Activated CD8-positive, alpha-beta memory T cell treated with anti-CD3 and anti-CD28 coated beads, Interleukin-2, amount 50 U/mL, for 24 hours (primary cell): ENCODE measurements around the gene KRTAP5-9.
"Not testable (repeated sequence)": the region's sequence is repeated elsewhere in the genome, so short reads cannot be mapped to it uniquely, and the experiment has no call there.

Source experiments
- DNase-seq: peaks from one replicate; pipeline ENCODE4 v3.0.0-alpha.2; 2020; ENCODE audit errors: extremely low read depth

KRTAP5-9 gene, protein sequence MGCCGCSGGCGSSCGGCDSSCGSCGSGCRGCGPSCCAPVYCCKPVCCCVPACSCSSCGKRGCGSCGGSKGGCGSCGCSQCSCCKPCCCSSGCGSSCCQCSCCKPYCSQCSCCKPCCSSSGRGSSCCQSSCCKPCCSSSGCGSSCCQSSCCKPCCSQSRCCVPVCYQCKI

DNA sequence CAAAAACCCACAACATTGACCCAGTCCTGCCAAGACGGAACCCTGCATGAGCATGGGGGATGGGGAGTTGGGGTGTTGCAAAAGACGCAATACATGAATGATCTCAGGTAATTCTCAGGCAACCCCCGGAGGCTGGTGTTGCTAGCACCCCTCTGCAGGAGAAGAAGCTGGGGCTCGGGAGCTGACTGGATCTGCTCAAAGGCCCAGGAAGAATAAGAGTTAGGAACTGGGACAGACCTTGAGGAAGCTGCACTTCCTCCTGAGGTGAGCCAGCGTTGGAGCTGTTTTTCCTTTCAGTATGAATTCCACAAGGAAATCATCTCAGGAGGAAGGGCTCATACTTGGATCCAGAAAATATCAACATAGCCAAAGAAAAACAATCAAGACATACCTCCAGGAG, at the start of gene KRTAP5-9:
Gene KRTAP5-9, plus strand, starts transcription at position 301 of the 400 bp plus-strand sequence. CDS start 238 bp downstream, outside the sequence.
- no peak for DNase-seq

DNA sequence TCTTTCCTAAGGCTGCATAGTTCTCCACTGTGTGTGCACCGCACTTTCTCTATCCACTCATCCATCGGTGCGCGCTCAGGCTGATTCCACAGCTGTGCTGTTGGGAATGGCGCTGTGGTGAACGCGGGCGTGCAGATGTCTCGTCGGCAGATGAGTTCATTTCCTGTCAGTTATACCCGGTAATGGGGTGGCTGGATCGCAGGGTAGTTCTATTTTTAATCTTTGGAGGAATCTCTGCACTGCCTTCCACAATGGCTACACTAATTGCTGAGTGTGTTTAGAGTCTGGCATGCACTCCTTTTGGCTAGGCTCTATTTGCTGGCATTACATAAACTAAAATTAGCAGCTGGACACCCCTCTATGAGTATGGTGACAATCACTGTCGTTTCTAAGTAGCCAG, 49.1 kb upstream of the KRTAP5-9 start:
- DNase-seq = no peak

DNA sequence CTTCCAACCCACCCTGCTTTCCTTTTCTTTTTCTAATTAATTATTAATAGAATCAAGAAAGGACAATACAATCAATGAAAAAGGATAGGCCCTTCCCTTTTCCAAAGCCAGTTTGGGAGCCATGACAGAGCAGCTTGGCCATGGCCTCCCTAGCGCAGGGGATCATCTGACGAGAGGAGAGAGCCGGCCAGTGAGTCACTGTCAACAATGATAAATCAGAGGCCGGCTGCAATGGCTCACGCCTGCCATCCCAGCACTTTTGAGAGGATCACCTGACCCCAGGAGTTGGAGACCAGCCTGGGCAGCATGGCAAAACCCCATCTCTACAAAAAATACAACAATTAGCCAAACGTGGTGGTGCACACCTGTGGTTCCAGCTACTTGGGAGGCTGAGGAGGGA, 48.7 kb upstream of the KRTAP5-9 start:
- no peak for DNase-seq

DNA sequence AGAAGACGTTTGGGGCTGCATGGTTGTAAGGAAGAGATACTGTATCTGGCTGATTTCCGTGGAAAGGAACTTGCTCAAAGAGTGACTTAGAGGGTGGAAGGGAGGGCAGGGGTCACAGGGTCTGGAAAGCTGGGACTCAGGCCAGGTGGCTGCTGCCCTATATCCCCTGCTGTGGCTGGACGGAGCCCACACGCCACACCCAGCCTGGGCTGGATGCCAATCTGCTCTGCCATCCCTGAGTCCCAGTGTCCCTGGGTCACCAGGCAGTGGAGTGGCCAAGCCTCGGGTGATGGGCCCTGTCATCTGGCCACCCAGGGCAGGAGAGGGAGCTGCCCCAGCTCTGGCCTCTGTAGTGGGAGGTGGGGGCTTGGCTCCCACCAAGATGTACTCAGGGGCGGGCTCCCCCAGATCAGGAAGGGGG, 47.6 kb upstream of the KRTAP5-9 start:
- no peak for DNase-seq

DNA sequence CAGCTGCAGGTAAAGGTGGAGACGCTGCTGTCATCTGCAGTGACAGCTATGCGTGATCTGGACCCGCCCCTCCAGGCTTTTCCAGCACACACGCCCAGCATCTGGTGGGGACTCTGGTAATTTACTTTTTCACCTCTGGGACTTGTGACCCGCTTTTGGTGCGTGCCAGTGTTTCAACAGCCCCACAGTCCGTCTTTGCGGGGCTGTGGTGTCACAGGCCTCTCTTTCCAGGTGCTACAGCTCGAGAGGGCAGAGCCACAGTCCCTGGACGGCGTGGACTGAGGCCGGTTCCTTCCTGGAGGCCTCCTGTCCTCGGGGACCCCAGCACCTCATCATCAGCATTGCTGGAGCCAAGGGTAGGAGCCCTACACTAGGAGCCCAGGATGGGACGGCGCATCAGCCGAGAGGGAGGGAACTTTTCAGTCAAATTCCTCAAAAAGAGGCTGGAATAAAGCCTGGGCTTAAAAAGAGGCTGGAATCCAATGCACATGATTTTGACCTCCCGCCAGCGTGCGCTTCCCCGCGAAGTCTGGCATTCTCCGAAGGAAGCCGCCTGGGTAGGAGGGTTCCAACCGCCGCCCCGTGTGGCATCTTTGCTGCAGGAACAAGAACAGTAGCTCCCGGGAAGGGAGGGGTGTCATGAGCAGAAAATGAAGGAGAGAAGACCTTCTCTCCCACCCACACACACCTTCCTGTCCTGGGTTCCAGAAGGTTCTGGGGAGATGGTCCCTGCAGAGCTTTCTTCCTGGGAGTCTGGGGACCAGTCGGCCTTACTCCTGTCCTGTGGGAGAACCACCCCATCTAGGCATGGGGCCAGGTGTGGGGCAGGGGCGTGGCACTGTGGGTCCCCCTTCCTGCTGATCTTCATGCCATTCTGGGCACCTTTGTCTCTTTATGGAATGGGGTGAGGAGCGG, 46.9 kb upstream of the KRTAP5-9 start:
- no peak for DNase-seq

DNA sequence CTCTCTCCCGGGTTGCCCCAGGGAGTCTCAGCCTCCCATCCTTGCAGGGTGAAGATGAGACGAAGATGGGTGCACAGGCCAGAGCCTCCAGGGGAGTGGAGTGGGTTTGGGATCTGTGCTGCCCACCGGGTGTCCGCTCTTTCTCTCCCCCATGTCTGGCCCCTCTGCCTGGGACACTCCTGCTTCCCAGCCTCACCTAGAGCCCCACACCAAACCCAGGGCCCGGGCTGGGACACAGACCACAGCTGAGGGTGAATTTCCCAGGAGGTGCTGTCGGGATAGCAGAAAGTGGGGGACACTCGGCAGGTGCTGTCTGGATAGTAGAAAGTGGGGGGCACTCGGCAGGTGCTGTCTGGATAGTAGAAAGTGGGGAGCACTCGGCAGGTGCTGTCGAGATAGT, 46.2 kb upstream of the KRTAP5-9 start:
- no peak for DNase-seq

DNA sequence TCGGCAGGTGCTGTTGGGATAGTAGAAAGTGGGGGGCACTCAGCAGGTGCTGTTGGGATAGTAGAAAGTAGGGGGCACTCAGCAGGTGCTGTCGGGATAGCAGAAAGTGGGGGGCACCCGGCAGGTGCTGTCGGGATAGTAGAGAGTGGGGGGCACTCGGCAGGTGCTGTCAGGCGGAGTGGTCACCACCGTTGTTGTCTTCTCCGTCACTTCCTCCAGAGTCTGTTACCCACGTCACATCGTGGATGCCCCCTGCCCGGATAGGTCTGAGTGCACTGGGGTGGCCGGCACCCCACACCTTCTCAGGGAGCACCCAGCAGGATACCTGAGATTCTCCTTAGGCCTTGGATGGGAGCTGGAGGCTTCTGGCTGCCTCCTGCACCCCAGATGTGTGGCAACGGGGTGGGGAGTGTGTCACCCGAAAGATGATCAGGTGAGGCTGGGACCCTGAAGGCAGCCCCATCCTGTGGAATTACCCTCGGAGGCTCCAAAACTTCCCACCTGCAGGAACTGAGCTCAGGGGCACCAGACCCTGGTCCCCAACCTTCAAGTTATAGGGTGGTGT, 45.3 kb upstream of the KRTAP5-9 start:
- DNase-seq = no peak

DNA sequence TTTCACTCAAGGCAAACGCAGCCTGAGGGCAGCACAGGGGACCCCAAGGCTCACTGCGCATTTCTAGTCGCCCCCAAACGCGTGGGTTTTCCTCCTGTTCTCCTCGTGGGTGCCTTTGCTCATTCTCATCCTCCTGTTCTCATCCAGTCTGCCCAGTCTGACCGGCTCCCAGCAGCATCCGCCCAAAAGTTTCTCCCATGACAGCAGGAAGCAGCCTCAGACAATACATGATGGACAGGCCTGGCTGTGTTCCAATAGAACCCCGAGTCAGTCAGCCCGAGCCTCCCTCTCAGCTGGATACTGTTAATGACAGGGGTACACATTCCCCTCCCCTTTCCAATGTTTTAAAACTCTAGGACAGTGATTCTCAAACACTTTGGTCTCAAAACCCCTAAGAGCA, 43.7 kb upstream of the KRTAP5-9 start:
- DNase-seq = no peak

DNA sequence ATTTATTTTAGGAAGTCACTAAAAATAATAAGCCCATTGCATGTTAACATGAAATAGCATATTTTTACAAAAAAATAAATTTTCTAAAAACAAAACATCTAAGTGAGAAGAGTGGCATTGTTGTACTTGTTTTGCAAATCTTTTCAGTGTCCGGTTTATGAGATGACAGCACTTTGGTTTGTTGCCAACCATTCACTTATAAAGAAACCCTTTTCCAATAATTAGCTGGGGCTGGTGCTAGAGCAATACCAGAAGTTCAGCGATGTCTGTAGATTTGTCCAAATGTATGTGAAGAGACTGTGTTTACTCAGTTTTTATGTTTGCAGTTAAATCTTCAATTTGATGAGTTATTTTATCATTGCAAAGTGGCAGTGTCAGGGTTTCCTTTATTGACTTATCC, 43.2 kb upstream of the KRTAP5-9 start:
- no peak for DNase-seq

DNA sequence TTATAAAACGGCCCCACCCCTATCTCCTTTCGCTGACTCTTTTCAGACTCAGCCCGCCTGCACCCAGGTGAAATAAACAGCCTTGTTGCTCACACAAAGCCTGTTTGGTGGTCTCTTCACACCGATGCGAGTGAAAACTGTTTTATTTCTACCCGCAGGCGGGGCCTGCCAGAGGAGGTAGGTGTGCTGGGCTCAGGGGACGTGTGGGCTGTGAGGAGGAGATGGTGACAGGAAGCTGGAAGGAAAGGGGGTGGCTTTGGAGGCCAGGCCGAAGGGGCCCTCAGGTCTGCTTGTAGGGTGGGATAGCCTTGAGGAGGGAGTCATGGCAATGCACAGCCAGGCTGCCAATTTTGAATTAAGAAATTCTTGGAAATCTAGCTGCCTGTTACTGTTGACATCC, 42.4 kb upstream of the KRTAP5-9 start:
- no peak for DNase-seq

DNA sequence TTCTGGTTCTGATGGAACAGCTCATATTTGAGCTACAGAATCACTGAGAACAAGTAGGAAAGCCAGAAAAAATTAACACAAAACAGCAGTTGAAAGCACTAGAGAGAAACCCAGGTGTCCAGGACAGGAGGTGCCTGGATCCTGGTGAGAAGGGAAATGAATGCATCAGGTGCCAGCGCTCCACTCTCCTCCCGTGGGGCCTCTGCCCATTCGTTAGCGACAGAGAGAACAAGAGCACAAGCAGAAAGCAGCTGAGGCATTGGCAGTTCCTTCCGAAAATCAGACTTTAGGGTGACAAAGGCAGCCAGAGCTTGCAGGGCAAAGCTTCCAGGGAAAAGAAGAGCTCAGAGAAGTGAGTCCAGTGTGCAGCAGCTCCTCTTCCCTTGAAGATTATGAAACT, 41.1 kb upstream of the KRTAP5-9 start:
- DNase-seq = no peak

DNA sequence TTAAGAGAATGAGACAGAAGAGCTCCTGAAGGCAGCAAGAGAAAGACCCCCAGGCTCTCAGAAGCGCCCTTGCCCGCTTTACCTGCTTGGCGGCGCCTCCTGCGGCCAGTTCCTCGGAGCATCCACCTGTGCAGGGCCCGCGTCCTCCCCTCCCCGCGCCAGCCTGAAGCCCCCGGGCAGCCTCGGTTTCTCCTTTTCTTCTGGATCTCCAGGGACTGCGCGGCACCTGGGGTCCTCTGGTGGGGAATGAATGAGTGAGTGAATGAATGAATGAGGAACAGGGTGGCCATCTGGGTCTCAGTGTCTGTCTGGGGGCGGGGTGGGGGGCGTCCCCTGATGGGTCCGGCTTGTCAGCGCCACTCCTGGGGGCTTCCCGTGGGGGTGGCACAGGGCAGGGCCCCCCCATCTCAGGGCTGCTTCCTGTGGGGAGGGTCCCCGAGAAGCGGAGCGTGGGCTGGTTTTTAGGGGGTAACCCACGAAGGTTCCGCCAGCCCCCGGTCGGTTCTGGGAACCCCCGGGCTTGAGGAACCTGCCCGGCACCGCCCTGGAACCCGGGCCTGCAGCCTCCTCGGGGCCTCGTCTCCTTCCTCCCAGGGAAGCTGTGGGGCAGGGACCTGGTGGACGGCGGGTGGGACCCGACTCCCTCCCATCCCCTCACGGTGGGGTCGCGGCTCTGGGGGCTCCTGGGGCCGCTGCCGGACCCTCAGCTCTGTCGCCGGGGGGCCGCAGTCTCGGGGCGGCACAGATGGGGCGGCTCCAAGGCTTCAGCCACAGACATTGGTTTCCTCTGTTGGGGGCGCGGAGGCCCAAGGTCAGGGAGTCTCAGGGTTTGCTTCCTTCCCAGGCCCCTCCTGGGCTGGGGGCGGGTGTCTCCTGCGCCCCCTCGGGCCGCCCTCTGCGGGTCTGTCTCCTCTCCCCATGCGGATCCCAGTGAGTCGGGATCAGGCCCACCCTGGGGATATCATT, 29.4 kb upstream of the KRTAP5-9 start:
- DNase-seq = no peak

DNA sequence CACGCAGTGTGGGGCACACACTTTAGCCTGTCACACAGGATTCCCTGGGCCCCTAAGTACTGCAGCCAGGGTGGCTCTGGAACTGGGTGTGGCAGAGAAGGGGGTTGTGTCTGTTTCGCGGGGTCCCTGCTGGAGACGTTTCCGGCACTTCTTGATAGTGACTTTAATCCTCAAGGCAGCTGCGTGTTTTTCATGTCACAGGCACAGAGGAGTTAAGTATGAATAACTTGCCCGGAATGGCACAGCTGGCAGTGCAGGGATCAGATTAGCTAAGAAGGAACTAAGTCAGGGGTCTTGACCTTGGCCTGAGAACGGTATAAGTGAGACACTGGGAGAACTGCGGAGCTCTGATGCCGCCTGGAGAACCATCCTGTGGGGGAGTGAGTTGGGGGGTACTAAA, 28.7 kb upstream of the KRTAP5-9 start:
- DNase-seq = no peak

DNA sequence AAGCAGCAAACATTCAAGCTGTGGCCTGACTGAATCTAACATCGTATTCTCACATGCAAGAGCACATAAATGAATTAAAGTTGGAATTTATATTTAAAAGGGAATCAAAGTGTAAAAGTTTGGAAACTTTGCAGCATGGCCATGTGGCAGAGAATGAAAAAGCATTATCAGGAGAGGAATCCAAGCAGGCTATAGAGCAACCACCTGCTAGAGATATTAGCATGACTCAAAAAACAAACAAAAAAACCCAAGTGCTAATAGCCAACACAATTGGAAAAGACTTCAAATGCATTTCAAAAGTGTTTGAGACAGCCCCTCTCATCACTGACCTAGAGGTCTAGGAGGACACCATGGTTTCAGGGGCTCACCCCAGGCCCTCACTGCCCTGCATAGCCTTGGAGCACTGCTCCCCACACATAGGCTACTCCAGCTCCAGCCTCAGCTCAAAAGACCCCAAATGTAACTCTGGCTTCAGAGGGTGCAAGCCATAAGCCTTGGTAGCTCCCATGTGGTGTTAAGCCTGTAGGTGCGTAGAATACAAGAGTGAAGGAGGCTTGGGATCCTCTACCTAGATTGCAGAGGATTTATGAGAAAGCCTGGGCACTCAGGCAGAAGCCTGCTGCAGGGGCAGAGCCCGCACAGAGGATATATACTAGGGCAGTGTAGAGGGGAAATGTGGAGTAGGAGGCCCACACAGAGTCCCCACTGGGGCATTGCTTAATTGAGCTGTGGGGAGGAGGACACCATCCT, 22.9 kb upstream of the KRTAP5-9 start:
- DNase-seq = no peak

DNA sequence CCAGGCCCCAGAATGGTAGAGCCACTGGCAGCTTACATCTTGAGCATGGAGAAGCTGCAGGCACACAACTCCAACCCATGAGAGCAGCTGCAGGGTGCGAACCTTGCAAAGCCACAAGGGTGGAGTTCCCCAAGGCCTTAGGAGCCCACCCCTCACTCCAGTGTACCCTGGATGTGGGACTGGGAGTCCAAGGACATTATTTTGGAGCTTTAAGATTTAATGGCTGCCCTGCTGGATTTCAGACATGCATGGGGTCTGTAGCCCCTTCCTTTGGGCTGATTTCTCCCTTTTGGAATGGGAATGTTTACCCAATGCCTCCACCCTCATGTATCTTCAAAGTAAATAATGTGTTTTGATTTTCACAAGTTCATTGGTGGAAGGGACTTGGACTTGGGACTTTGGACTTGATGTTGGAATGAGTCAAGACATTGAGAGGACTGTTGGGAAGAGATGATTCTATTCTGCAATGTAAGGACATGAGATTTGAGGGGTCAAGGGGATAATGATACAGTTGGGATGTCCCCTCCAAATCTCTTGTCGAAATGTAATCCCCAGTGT, 22.2 kb upstream of the KRTAP5-9 start:
- no peak for DNase-seq

DNA sequence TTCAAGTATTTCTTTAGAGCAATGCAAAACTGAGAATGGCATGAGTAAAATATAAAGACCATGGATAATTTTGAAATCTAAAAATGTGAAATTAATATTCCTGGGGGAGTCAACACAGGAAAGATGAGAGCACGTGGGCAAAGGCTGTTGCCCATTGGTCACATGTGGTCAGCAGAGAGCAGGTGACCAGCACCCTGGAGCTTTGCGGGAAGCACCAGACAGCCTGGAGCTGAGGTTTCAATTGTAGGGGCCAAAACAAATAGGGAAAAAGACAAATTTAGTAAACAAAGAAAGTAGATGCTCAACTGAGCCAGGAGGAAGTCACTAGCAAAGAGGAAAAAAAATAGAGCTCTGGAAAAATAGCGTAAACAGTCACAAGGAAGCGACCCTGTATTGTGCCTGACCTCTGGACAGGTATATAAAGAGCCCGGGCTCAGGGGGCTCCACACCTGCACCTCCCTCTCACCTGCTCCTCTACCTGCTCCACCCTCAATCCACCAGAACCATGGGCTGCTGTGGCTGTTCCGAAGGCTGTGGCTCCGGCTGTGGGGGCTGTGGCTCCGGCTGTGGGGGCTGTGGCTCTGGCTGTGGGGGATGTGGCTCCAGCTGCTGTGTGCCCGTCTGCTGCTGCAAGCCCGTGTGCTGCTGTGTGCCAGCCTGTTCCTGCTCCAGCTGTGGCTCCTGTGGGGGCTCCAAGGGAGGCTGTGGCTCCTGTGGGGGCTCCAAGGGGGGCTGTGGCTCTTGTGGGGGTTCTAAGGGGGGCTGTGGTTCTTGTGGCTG, 21.2 kb upstream of the KRTAP5-9 start, which contains the start of gene KRTAP5-7:
Gene KRTAP5-7, plus strand, starts transcription at position 472 of the 780 bp plus-strand sequence. Its CDS starts 34 bp downstream, at position 506.
- not testable (repeated sequence) for DNase-seq

DNA sequence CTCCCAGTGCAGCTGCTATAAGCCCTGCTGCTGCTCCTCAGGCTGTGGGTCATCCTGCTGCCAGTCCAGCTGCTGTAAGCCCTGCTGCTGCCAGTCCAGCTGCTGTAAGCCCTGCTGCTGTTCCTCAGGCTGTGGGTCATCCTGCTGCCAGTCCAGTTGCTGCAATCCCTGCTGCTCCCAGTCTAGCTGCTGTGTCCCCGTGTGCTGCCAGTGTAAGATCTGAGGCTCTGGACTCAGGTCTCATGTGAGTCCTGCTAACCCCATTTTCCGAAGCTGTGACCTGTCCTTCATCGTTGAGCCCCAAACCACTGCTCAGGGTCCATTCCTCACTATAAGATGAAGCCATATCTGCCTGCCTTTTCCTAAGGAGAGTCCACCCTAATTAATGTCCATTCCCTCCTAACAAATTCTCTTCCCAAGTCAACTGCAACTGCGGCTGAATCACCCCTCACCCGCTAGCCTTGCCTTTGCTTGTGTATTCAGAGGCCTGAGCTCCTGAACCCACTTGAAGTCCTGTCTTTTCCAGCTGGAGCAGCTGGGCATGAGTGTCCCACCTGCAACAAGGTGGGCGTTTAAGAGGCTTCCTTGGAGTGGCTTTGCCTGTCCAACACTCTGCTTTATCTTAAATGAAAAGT, 20.5 kb upstream of the KRTAP5-9 start:
- no peak for DNase-seq

DNA sequence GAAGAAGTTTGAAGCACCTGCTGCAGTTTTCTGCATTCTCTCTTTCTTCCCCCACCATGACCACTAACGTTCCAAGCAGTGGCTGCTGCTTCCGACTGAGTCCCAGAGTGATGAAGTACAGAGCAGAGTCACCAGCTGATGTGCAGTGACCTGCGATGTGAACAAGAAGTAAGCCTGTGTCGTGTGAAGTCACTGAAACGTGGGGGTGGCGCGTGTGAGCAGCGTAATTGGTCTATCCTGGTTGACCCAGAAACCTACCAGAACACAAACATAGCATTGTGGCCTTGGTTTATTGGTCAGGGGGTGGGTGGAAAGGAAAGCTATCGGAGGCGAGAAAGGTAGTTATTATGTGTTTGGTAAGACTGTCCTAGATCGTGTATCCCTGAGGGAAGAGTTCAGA, 17.6 kb upstream of the KRTAP5-9 start:
- DNase-seq = no peak

DNA sequence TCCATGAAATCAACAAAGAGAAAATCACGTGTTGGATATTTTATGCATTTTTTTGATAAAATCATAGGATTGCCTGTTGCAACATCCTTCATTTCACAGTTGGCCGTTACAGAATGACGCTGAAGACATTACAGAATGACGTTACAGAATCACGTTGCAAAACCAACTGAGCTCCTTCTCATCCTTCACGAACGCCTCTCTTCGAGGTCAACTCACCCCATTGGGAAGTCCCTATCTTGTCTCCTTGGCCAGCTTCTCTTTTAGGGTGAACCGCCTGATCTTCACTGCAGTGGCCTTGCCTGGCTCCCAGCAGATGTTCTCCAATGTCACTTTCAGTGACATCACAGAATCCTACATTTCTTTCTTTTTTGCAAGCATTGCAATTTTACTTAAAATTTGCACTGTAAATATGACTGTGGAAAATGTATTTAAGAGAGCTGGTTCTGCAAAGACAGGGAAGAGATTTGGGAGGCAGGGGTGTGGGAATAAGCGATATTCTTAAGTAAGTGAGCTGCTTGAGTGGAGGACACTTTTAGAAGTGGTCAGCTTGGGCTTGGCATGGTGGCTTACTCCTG, 16.1 kb upstream of the KRTAP5-9 start:
- no peak for DNase-seq
